Natural killer cell (primary cell): ENCODE results near the gene SLC35G3. TPM values are rescaled to one million over a fixed set of nuclear protein-coding genes. Genes with fewer than 3 reads are reported as not detected.
"Not testable (repeated sequence)": the region's sequence is repeated elsewhere in the genome, so short reads cannot be mapped to it uniquely, and the experiment has no call there.

ENCODE experiments used
- ATAC-seq, 3 donors: fragments of 150-1000 bp in 2 of 3; fragments of 200-7000 bp in 1 of 3; cut with Tn5 transposase; 1 replicate in 1 of 3; 2 replicates in 2 of 3; pipeline ENCODE4 v1.10.0; 2021; ENCODE audit warnings: mild to moderate bottlenecking in 2 of 3, moderate library complexity in 2 of 3
- DNase-seq, 2 donors: peaks; one replicate each; pipeline versions ENCODE4 v3.0.0 to v3.0.0-alpha.2; 2013 to 2021; ENCODE audit warnings: mixed read lengths in 1 of 2
- H3K27ac ChIP-seq: one replicate; pipeline ENCODE4 v1.5.1; 2013; ENCODE audit warnings: mild to moderate bottlenecking, low read length
- H3K27me3 ChIP-seq: one replicate; pipeline ENCODE4 v1.6.1; 2013; ENCODE audit warnings: low read length; ENCODE audit not compliant: control insufficient read depth, insufficient read depth
- H3K36me3 ChIP-seq: one replicate; pipeline ENCODE4 v1.6.1; 2013; ENCODE audit warnings: low read length; ENCODE audit not compliant: control insufficient read depth, insufficient read depth
- H3K4me1 ChIP-seq: one replicate; pipeline ENCODE4 v1.6.1; 2013; ENCODE audit warnings: low read length; ENCODE audit not compliant: control insufficient read depth, insufficient read depth
- H3K4me3 ChIP-seq: one replicate; pipeline ENCODE4 v1.5.1; 2013; ENCODE audit warnings: low read length
- H3K9me3 ChIP-seq: one replicate; pipeline ENCODE4 v1.6.1; 2013; ENCODE audit warnings: low read length; ENCODE audit not compliant: control insufficient read depth, insufficient read depth
- H3K27ac Mint-ChIP-seq, 2 donors: one replicate each; pipeline ENCODE4 v1.8.0; 2022; ENCODE audit warnings: mild to moderate bottlenecking in 2 of 2, mixed read lengths in 2 of 2, moderate library complexity in 1 of 2
- H3K27me3 Mint-ChIP-seq, 2 donors: one replicate each; pipeline ENCODE4 v1.8.0; 2022; ENCODE audit warnings: low read depth in 2 of 2, mixed read lengths in 2 of 2
- H3K36me3 Mint-ChIP-seq: one replicate; pipeline ENCODE4 v1.8.0; 2022; ENCODE audit warnings: mixed read lengths
- H3K4me1 Mint-ChIP-seq, 2 donors: one replicate each; pipeline ENCODE4 v1.8.0; 2022; ENCODE audit warnings: mixed read lengths in 2 of 2
- H3K4me3 Mint-ChIP-seq: one replicate; pipeline ENCODE4 v1.8.0; 2022; ENCODE audit warnings: mild to moderate bottlenecking, moderate library complexity, mixed read lengths
- H3K9me3 Mint-ChIP-seq, 2 donors: one replicate each; pipeline ENCODE4 v1.8.0; 2022; ENCODE audit warnings: mixed read lengths in 2 of 2
- CTCF ChIP-seq: fragments of 200-600 bp; IDR thresholded peaks from one replicate; pipeline ENCODE4 v1.8.0; 2022; ENCODE audit warnings: antibody characterized with exemption
- WGBS: methylation state at CpG from one replicate; pipeline ENCODE4 v1.1.7; 2013; ENCODE audit warnings: missing lambda C conversion rate; ENCODE audit not compliant: insufficient coverage; 5-methylcytosine and 5-hydroxymethylcytosine counted together
- intact Hi-C: fragments of 100-400 bp; cut with micrococcal nuclease; formaldehyde crosslinking; loops from one replicate; pipeline ENCODE4 v1.14.2; 2022
- total RNA-seq, 4 donors: library from RNA; stranded (reverse); fragments of 120-200 nt in 1 of 4; gene quantifications; one replicate each; pipeline versions ENCODE4 v1.2.3 to v1.2.4, GENCODE V29; 2013 to 2022

The SLC35G3 gene
- total RNA-seq, 3 donors from 2014 or later (not counting 1 experiment from before 2014, with no cell fraction given), result not detected

- no peak for TF ChIP-seq CTCF
- Mint-ChIP-seq H3K27ac (no peak overlapping the region), H3K4me3 (no peak overlapping the region), H3K36me3 (no peaks in the 10 kb centered on the region), H3K9me3 (no peaks in the 10 kb centered on the region), H3K4me1 (peaks cover 4% of the 10 kb centered on the region in 2 donors), H3K27me3 (no peaks in the 10 kb centered on the region)
- Histone ChIP-seq H3K36me3 (no peaks in the 10 kb centered on the region), H3K4me1 (peaks cover 4% of the 10 kb centered on the region), H3K4me3 (no peak overlapping the region), H3K27me3 (no peaks in the 10 kb centered on the region), H3K9me3 (no peaks in the 10 kb centered on the region), H3K27ac (no peak overlapping the region)
- DNase-seq (no peak), ATAC-seq (no peak)
- WGBS, result 95% methylated on average over 13 of the region's 13 CpGs
- intact Hi-C loops, result no loop called here
Measured at GRCh38 chr17:35154196-35155165, 39.7 kb downstream of the SLC35G3 start.

- no peaks in the 10 kb centered on the region for H3K36me3 Mint-ChIP-seq
- no peaks in the 10 kb centered on the region for H3K36me3 ChIP-seq
Measured at GRCh38 chr17:35152421-35153140, 41.6 kb downstream of the SLC35G3 start.

GRCh38 chr17:35151080-35151479, 43.1 kb downstream of the SLC35G3 start:
- H3K27ac Mint-ChIP-seq, H3K36me3 Mint-ChIP-seq: not testable (repeated sequence)

More at GRCh38 chr17:35152421-35153140, 41.6 kb downstream of the SLC35G3 start:
- Mint-ChIP-seq H3K27ac (no peak overlapping the region), H3K9me3 (no peaks in the 10 kb centered on the region), H3K4me3 (no peak overlapping the region), H3K27me3 (no peaks in the 10 kb centered on the region), H3K4me1 (no peaks in the 10 kb centered on the region)
- intact Hi-C loops, result no loop called here
- DNase-seq, result no peak
- Histone ChIP-seq H3K4me1 (no peaks in the 10 kb centered on the region), H3K4me3 (no peak overlapping the region), H3K9me3 (no peaks in the 10 kb centered on the region), H3K27me3 (no peaks in the 10 kb centered on the region), H3K27ac (no peak overlapping the region)
- ATAC-seq, result no peak
- WGBS, result 86% methylated on average over 11 of the region's 13 CpGs
- TF ChIP-seq CTCF, result no peak

GRCh38 chr17:35149941-35150340, 44.3 kb downstream of the SLC35G3 start:
- ATAC-seq (no peak), DNase-seq (no peak)
- Mint-ChIP-seq H3K27ac (no peak overlapping the region), H3K4me3 (no peak overlapping the region), H3K9me3 (no peaks in the 10 kb centered on the region), H3K27me3 (no peaks in the 10 kb centered on the region), H3K4me1 (no peaks in the 10 kb centered on the region), H3K36me3 (no peaks in the 10 kb centered on the region)
- Histone ChIP-seq H3K9me3 (no peaks in the 10 kb centered on the region), H3K27ac (no peak overlapping the region), H3K4me3 (no peak overlapping the region), H3K27me3 (no peaks in the 10 kb centered on the region), H3K36me3 (no peaks in the 10 kb centered on the region), H3K4me1 (no peaks in the 10 kb centered on the region)
- intact Hi-C loops, result no loop called here
- 94% methylated on average over 11 of the region's 11 CpGs for WGBS
- no peak for TF ChIP-seq CTCF

More at GRCh38 chr17:35151080-35151479, 43.1 kb downstream of the SLC35G3 start:
- DNase-seq, H3K4me1 Mint-ChIP-seq, H3K4me3 Mint-ChIP-seq, intact Hi-C loops, H3K27me3 ChIP-seq, H3K4me3 ChIP-seq, ATAC-seq, H3K9me3 ChIP-seq, H3K27ac ChIP-seq, H3K27me3 Mint-ChIP-seq, H3K9me3 Mint-ChIP-seq, H3K4me1 ChIP-seq, H3K36me3 ChIP-seq: not testable (repeated sequence)
- WGBS, result 96% methylated on average over 28 of the region's 29 CpGs
